GM12864 (cell line): ENCODE data around the gene ZBTB3.

Experiments used
- DNase-seq: peaks from one replicate; pipeline ENCODE4 v3.0.0-alpha.2; 2011; ENCODE audit warnings: low read depth
- H3K4me3 ChIP-seq: 2 replicates; pipeline ENCODE4 v1.5.1; 2011; ENCODE audit warnings: mild to moderate bottlenecking, low read depth, low read length, control low read depth
- TF ChIP-seq, protein P1 (sequence below): IDR thresholded peaks from 2 replicates; pipeline ENCODE4 v1.5.1; 2011; ENCODE audit warnings: low read depth, mild to moderate bottlenecking, moderate library complexity, low read length, control low read depth, inconsistent platforms; ENCODE audit errors: missing control alignments

The ZBTB3 gene

DNA sequence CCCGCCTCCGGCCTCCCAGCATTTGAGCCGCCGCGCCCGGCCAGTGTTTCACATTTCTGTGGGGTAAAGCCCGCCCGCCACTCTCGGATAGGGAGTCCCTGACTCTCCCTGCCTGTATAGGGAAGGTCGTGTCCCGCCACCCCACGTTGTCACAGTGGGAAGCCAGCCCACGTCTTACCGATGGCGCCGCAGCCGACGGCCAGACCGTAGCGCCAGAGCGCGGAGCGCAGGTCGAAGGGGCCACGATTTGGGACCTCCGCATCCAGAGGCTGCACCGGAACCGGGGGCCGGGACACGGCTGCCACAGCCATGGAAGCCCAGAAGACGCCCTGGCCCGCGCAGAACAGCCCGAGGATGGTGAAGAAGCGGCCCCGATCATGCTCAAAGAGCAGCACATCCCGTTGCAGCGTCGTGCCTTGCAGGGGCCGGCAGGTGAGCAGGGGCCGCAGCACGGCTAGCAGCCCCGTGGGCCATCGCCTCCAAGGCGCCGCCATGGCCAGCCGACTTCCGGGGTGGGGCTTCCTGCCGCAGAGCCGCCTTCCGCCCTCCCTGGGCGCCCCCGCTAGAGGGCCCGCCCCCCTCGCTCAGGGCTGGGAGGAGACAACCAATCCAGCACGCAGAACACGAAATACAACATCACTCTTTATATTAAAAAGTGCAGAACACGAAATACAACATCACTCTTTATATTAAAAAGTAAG, 37.7 kb upstream of the ZBTB3 start, which contains the start of gene TMEM223:
TSS of gene TMEM223 (minus strand) at position 506 of the 701 bp plus-strand sequence. CDS start at position 494, 12 bp downstream.
- H3K4me3 ChIP-seq: peak within 1 kb of the TSS; percentile 87
- TF ChIP-seq, protein P1, sequence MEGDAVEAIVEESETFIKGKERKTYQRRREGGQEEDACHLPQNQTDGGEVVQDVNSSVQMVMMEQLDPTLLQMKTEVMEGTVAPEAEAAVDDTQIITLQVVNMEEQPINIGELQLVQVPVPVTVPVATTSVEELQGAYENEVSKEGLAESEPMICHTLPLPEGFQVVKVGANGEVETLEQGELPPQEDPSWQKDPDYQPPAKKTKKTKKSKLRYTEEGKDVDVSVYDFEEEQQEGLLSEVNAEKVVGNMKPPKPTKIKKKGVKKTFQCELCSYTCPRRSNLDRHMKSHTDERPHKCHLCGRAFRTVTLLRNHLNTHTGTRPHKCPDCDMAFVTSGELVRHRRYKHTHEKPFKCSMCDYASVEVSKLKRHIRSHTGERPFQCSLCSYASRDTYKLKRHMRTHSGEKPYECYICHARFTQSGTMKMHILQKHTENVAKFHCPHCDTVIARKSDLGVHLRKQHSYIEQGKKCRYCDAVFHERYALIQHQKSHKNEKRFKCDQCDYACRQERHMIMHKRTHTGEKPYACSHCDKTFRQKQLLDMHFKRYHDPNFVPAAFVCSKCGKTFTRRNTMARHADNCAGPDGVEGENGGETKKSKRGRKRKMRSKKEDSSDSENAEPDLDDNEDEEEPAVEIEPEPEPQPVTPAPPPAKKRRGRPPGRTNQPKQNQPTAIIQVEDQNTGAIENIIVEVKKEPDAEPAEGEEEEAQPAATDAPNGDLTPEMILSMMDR: peak; percentile 12
- DNase-seq: no peak

DNA sequence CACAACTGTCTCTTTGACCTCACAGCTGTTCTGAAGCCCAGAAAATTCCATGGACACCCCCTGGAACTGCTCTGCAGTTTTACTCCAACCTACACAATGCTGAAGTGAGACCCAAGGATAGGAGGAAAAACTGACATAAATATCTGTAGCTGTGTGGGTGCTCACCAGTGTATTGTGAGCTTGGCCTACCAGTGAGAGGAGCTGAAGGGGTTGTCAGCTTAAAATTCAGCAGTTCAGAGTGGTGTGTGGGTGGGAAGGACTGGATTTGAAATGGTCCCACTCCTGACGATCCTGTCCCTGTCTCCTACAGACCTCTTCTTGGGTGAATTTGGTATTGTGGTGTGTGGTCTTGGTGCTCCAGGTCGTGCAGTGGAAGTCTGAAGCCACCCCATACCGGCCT, 35.6 kb upstream of the ZBTB3 start:
- TF ChIP-seq, protein P1: no peak
- DNase-seq: no peak
- H3K4me3 ChIP-seq: no peak overlapping the region

DNA sequence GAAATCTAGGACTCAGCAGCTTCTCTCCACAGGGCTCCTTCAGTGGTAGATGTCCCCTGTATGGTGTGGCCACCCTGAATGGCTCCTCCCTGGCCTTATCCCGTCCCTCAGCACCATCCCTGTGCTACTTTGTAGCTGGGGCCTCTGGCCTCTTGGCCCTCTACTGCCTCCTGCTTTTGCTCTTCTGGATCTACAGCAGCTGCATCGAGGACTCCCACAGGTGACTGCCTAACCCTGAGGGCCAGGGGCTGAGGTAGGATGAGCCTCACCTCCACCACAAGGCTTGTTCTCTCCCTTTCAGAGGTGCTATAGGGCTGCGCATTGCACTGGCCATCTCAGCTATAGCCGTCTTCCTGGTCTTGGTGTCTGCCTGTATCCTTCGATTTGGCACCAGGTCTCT, 35.0 kb upstream of the ZBTB3 start:
- H3K4me3 ChIP-seq: no peak overlapping the region
- no peak for DNase-seq
- TF ChIP-seq, protein P1: no peak

DNA sequence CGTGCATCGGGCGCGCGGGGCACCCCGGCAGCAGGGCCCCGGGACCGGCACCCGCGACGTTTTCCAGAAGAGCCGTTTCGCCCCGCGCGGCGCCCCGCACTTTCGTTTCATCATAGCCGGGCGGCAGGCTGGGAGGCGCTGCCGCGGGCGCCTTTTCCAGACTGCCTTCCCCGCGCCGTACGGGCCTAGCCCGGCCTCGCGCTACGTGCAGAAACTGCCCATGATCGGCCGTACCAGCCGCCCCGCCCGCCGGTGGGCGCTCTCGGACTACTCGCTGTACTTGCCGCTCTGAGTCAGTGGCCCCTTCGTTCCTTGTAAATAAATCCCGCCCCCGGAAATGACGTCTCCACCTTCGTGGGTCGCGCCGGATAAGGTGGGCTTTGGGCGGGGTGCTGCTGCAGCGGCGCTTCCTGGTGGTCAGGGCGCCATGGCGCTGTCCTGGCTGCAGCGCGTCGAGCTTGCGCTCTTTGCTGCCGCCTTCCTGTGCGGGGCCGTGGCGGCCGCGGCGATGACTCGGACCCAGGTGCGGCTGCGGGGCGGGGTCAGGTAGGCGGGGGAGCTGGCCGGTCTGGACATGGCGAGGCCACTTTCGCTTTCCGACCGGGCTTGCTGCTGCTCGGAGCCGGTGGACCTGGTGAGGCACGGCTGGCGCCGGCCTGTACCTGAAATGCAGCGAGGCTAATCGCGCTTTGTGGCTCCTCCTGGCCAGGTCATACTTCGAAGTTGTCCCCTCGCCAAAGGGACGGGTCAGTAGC, 33.2 kb upstream of the ZBTB3 start, which contains the start of gene TMEM179B:
TSS of gene TMEM179B (plus strand) at position 398 of the 755 bp plus-strand sequence. CDS start at position 428, 30 bp downstream.
- H3K4me3 ChIP-seq: peak within 1 kb of the TSS; percentile 82
- TF ChIP-seq, protein P1: peak; percentile 67
- DNase-seq: peak; percentile 95

DNA sequence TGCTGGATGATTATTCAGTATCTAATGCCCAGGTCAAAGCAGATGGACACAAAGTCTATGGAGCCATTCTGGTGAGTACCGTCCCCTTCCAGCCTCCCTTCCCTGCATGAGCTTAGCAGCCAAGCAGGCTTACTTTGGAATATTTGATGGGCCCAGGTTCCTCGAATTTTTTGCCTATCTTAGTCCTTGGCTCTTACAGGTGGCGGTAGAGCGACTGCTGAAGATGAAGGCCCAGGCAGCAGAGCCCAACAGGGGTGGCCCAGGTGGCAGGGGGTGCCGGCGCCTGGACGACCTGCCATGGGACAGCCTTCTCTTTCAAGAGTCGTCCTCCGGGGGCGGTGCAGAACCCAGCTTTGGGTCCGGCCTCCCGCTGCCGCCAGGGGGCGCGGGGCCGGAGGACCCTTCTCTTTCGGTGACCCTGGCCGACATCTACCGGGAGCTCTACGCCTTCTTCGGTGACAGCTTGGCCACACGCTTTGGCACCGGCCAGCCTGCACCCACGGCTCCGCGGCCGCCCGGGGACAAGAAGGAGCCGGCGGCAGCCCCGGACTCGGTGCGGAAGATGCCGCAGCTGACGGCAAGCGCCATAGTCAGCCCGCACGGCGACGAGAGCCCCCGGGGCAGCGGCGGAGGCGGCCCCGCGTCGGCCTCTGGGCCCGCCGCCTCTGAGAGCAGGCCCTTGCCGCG, 32.5 kb upstream of the ZBTB3 start:
- TF ChIP-seq, protein P1: peak; percentile 99
- DNase-seq: peak; percentile 59
- H3K4me3 ChIP-seq: peak overlapping the region; percentile 82

DNA sequence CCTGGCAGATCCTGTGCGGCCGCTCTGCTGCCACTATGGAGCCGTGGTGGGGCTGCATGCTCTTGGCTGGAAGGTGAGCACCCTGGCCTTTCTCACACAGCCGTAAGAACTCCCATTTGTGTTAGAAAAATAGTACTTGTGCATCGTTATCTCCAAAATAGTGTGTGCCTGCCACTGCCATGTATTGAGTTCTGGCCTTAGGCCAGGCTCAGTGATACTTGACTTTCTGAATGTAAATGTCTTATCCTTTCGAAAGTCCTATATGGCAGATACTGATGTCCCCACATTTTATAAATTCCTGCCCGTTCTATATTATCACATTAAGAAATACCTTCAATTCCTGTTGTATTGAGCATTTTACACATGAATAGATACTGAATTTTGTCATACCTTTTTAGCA, 28.8 kb upstream of the ZBTB3 start:
- DNase-seq: no peak
- no peak overlapping the region for H3K4me3 ChIP-seq
- TF ChIP-seq, protein P1: no peak
